MM.1S (cell line): Measurements from ENCODE around the gene NPR2.

Experiments
- DNase-seq: peaks from one replicate; pipeline ENCODE4 v3.0.0-alpha.2; 2015
- H2AFZ ChIP-seq: fragments of 300-600 bp; sonication (generic); 2 replicates; pipeline ENCODE4 v1.6.0; 2016; ENCODE audit warnings: antibody characterized with exemption, low read length
- H3F3A ChIP-seq: fragments of 300-600 bp; sonication (generic); 2 replicates; pipeline ENCODE4 v1.6.1; 2016; ENCODE audit warnings: mild to moderate bottlenecking, antibody characterized with exemption, low read length, moderate library complexity, mixed read lengths; ENCODE audit not compliant: insufficient read depth
- H3K27ac ChIP-seq: fragments of 300-600 bp; sonication (generic); 2 replicates; pipeline ENCODE4 v1.5.1; 2016; ENCODE audit warnings: mild to moderate bottlenecking, low read length
- H3K27me3 ChIP-seq: fragments of 300-600 bp; sonication (generic); replicated peaks from 2 replicates; pipeline ENCODE4 v1.6.0; 2016; ENCODE audit warnings: low read length; ENCODE audit not compliant: insufficient read depth
- H3K36me3 ChIP-seq: fragments of 300-600 bp; sonication (generic); replicated peaks from 2 replicates; pipeline ENCODE4 v1.6.1; 2016; ENCODE audit warnings: mild to moderate bottlenecking, low read length, mixed read lengths; ENCODE audit not compliant: insufficient read depth
- H3K4me1 ChIP-seq: fragments of 300-600 bp; sonication (generic); 2 replicates; pipeline ENCODE4 v1.6.1; 2016; ENCODE audit warnings: low read length, mixed read lengths
- H3K4me2 ChIP-seq: fragments of 300-600 bp; sonication (generic); 2 replicates; pipeline ENCODE4 v1.6.0; 2016; ENCODE audit warnings: low read depth, low read length
- H3K4me3 ChIP-seq: fragments of 300-600 bp; sonication (generic); 2 replicates; pipeline ENCODE4 v1.5.1; 2016; ENCODE audit warnings: low read length, mixed read lengths
- H3K79me2 ChIP-seq: fragments of 300-600 bp; sonication (generic); 2 replicates; pipeline ENCODE4 v1.6.1; 2016; ENCODE audit warnings: mixed run types, low read length, mixed read lengths
- H3K9ac ChIP-seq: fragments of 300-600 bp; sonication (generic); 2 replicates; pipeline ENCODE4 v1.6.1; 2016; ENCODE audit warnings: low read length, mixed read lengths
- H3K9me2 ChIP-seq: fragments of 300-600 bp; sonication (generic); replicated peaks from 2 replicates; pipeline ENCODE4 v1.6.1; 2016; ENCODE audit warnings: mild to moderate bottlenecking, low read length, mixed read lengths; ENCODE audit not compliant: insufficient read depth
- H3K9me3 ChIP-seq: fragments of 300-600 bp; sonication (generic); replicated peaks from 2 replicates; pipeline ENCODE4 v1.6.1; 2016; ENCODE audit warnings: mild to moderate bottlenecking, low read length, mixed read lengths; ENCODE audit not compliant: insufficient read depth
- H4K20me1 ChIP-seq: fragments of 300-600 bp; sonication (generic); 2 replicates; pipeline ENCODE4 v1.6.1; 2016; ENCODE audit warnings: mild to moderate bottlenecking, low read length, moderate library complexity, mixed read lengths; ENCODE audit not compliant: insufficient read depth
- EZH2 ChIP-seq: fragments of 300-600 bp; sonication (generic); optimal IDR thresholded peaks from 2 replicates; pipeline ENCODE3; 2017; ENCODE audit warnings: low read depth, mild to moderate bottlenecking, antibody characterized with exemption, low read length, mixed read lengths
- EZH2phosphoT487 ChIP-seq: fragments of 300-600 bp; sonication (generic); IDR thresholded peaks from 2 replicates; pipeline ENCODE4 v1.6.1; 2018; ENCODE audit warnings: antibody characterized with exemption, low read length
- TF ChIP-seq, protein P1 (sequence below): fragments of 300-600 bp; sonication (generic); IDR thresholded peaks from 2 replicates; pipeline ENCODE4 v1.5.1; 2016; ENCODE audit warnings: antibody characterized with exemption, low read length, mixed read lengths

Gene NPR2

DNA sequence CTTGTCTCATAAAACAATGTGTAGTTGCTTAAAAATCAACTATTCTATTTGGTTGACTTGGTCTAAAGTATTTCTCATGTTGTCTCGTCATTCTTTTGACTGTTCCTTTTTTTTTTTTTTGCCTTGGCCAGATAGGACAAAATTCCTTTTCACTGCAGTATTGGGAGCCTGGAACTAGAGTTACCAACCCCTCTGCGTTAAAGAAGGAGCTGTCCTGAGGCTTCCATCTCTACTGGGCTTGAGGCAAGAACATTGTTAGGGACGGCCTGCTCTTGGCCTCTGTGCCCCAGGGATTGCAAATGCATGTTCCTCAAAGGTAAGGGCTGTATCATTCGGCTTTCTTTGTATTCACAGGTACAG, 1.4 kb upstream of the NPR2 start:
- peak overlapping the region; percentile 33; the same call in 1 of the 2 replicates for H3K27ac ChIP-seq
- peaks cover 12% of the 10 kb centered on the region for H3F3A ChIP-seq
- H4K20me1 ChIP-seq, result no peaks in the 10 kb centered on the region
- no peaks in the 10 kb centered on the region for H3K27me3 ChIP-seq
- peak overlapping the region; percentile 27; the same call in 1 of the 2 replicates for H3K4me2 ChIP-seq
- no peaks in the 10 kb centered on the region for H3K79me2 ChIP-seq
- no peak overlapping the region for H2AFZ ChIP-seq
- no peaks in the 10 kb centered on the region for H3K9me2 ChIP-seq
- H3K9ac ChIP-seq, result no peak overlapping the region
- H3K9me3 ChIP-seq, result no peaks in the 10 kb centered on the region
- peaks cover 13% of the 10 kb centered on the region for H3K4me1 ChIP-seq
- TF ChIP-seq EZH2phosphoT487, result no peak
- TF ChIP-seq EZH2, result no peak
- TF ChIP-seq, protein P1, sequence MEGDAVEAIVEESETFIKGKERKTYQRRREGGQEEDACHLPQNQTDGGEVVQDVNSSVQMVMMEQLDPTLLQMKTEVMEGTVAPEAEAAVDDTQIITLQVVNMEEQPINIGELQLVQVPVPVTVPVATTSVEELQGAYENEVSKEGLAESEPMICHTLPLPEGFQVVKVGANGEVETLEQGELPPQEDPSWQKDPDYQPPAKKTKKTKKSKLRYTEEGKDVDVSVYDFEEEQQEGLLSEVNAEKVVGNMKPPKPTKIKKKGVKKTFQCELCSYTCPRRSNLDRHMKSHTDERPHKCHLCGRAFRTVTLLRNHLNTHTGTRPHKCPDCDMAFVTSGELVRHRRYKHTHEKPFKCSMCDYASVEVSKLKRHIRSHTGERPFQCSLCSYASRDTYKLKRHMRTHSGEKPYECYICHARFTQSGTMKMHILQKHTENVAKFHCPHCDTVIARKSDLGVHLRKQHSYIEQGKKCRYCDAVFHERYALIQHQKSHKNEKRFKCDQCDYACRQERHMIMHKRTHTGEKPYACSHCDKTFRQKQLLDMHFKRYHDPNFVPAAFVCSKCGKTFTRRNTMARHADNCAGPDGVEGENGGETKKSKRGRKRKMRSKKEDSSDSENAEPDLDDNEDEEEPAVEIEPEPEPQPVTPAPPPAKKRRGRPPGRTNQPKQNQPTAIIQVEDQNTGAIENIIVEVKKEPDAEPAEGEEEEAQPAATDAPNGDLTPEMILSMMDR, result no peak
- no peak overlapping the region for H3K4me3 ChIP-seq
- no peaks in the 10 kb centered on the region for H3K36me3 ChIP-seq
- no peak for DNase-seq

DNA sequence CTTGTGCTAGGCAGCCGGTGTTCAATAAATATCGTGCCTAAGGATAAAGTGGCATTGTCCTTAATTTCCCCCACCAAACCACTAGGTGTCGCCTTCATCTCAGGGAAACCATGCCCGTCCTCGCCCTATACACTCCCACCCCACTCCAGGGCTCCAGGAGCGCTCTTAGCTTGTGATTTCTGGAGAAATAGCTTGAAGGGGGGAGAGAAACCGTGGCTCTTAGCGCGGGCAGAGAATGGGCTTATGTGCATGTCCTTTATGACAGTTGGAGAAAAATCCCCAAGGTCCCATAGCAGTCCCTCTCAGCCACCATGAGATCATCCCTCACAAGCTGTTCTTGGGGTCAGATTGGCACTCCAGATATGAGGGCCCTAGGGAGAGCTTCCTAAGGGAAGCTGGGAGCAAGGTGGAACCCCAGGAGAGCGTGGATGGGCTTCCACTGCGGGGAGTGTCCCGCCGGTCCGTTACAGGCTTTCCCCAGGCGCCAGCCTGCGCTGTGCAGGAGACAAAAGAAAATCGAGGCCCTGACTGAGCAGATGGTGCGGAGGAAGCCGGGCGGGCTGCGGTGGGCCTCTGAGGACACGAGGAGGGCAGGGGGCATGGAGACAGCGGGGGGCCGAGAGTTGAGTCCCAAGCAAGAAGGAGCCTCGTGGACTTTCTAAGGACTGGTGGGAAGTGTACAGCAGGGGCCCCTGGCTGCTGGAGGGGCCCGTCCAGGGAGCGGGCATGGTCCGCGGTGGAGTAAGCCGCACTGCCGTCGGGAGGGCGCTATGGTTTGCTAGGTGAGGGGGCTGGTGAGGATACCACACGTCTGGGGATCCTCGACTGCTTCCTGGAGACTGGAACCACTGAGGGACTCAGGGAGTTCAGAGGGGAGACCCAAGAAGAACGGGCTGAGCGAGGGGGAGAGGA, 750 bp upstream of the NPR2 start:
- no peak overlapping the region for H2AFZ ChIP-seq

DNA sequence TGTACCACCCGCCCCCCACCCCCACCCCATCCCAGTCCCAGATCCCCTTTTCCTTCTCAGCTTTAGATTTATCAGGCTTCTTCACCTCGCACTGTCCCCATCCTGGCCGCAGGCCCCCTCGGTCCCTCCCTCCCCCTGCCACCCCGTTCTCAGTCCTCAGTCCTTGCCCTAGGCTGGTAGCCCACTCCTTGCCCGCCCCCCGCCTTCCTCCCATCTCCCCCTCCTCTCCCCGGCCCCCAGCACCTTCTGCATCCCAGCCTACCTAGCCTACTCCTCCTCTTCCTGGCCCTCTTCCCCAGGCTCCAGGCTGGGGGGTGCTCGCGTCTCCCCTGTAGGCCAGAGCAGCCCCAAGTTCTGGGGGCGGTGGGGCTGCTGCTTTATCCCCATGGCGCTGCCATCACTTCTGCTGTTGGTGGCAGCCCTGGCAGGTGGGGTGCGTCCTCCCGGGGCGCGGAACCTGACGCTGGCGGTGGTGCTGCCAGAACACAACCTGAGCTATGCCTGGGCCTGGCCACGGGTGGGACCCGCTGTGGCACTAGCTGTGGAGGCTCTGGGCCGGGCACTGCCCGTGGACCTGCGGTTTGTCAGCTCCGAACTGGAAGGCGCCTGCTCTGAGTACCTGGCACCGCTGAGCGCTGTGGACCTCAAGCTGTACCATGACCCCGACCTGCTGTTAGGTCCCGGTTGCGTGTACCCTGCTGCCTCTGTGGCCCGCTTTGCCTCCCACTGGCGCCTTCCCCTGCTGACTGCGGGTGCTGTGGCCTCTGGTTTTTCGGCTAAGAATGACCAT, 828 bp downstream of the NPR2 start:
- no peak overlapping the region for H3K27ac ChIP-seq
- H4K20me1 ChIP-seq, result no peaks in the 10 kb centered on the region
- DNase-seq, result no peak
- no peaks in the 10 kb centered on the region for H3K36me3 ChIP-seq
- peaks cover 5% of the 10 kb centered on the region; the same call in 1 of the 2 replicates for H3K27me3 ChIP-seq
- H3K79me2 ChIP-seq, result no peaks in the 10 kb centered on the region
- H3K4me3 ChIP-seq, result no peak overlapping the region
- no peaks in the 10 kb centered on the region for H3K9me2 ChIP-seq
- peaks cover 15% of the 10 kb centered on the region for H3K4me1 ChIP-seq
- H3K9ac ChIP-seq, result no peak overlapping the region
- no peak overlapping the region for H2AFZ ChIP-seq
- H3K4me2 ChIP-seq, result no peak overlapping the region
- H3K9me3 ChIP-seq, result no peaks in the 10 kb centered on the region
- H3F3A ChIP-seq, result peaks cover 12% of the 10 kb centered on the region
- TF ChIP-seq EZH2, result no peak
- TF ChIP-seq, protein P1, result no peak
- no peak for TF ChIP-seq EZH2phosphoT487

More for the DNA sequence above, 750 bp upstream of the NPR2 start:
- DNase-seq, result peak; percentile 66
- H3K36me3 ChIP-seq, result no peaks in the 10 kb centered on the region
- no peaks in the 10 kb centered on the region for H3K9me2 ChIP-seq
- H3K9ac ChIP-seq, result no peak overlapping the region
- TF ChIP-seq, protein P1, result peak; percentile 85
- TF ChIP-seq EZH2phosphoT487, result no peak
- H3F3A ChIP-seq, result peaks cover 12% of the 10 kb centered on the region
- no peaks in the 10 kb centered on the region for H4K20me1 ChIP-seq
- no peak overlapping the region for H3K4me3 ChIP-seq
- H3K27ac ChIP-seq, result no peak overlapping the region
- no peaks in the 10 kb centered on the region for H3K9me3 ChIP-seq
- peak overlapping the region; percentile 27; the same call in 1 of the 2 replicates for H3K4me2 ChIP-seq
- no peaks in the 10 kb centered on the region for H3K27me3 ChIP-seq
- H3K4me1 ChIP-seq, result peaks cover 11% of the 10 kb centered on the region
- H3K79me2 ChIP-seq, result no peaks in the 10 kb centered on the region
